GM12878 (cell line): ENCODE results near the gene MAP7D2. TPM values are rescaled to one million over a fixed set of nuclear protein-coding genes. Genes with fewer than 3 reads are reported as not detected.
"Not testable (repeated sequence)": the region's sequence is repeated elsewhere in the genome, so short reads cannot be mapped to it uniquely, and the experiment has no call there.

Experiments
- ATAC-seq: fragments of 200-7000 bp; cut with Tn5 transposase; 3 replicates; pipeline ENCODE4 v1.9.1; 2020; ENCODE audit warnings: mild to moderate bottlenecking, moderate library complexity
- BruUV-seq: library from RNA; stranded (reverse); fragments of 400-500 nt; replicated peaks from 2 replicates; lab custom pipeline; 2021; lab: Mats Ljungman, UMichigan
- CTCF ChIA-PET: fragments of 300-600 bp; sonication (Branson Sonifier 250); formaldehyde crosslinking; extraction: SDS; loops from one replicate; lab custom pipeline; 2021; ENCODE audit warnings: inconsistent platforms; lab: Yijun Ruan, JAX
- POLR2A ChIA-PET: fragments of 350-600 bp; formaldehyde crosslinking; extraction: SDS; loops from one replicate; lab custom pipeline; 2021; ENCODE audit warnings: inconsistent platforms; lab: Charles Lee
- RAD21 ChIA-PET: fragments of 300-600 bp; sonication (Branson Sonifier 250); formaldehyde crosslinking; loops from one replicate; lab custom pipeline; 2023; ENCODE audit warnings: antibody characterized with exemption; ENCODE audit not compliant: unreplicated experiment; lab: Charles Lee
- SMC1A ChIA-PET: fragments of 300-600 bp; sonication (Branson Sonifier 250); formaldehyde crosslinking; loops from one replicate; lab custom pipeline; 2023; ENCODE audit not compliant: unreplicated experiment, uncharacterized antibody; lab: Charles Lee
- DNase-seq: peaks from one replicate; pipeline ENCODE4 v3.0.0-alpha.2; 2011; ENCODE audit warnings: low read depth, low spot score
- FAIRE-seq: peaks from 3 replicates; lab custom pipeline; 2011; peaks lifted over from hg19 to GRCh38; lab: Jason Lieb, UNC
- H2AFZ ChIP-seq: 2 replicates; pipeline ENCODE4 v1.6.0; 2011; ENCODE audit warnings: low read depth, low read length, control low read depth; ENCODE audit not compliant: control insufficient read depth
- H3K27ac ChIP-seq: 2 replicates; pipeline ENCODE4 v1.5.1; 2011; ENCODE audit warnings: control low read depth; ENCODE audit not compliant: control insufficient read depth, insufficient read depth
- H3K27me3 ChIP-seq, 2 experiments: replicated peaks in 1 of 2; 2 replicates each; pipeline versions ENCODE4 v1.6.0 to v1.6.1; 2011; ENCODE audit warnings: low read length in 1 of 2; ENCODE audit not compliant: control insufficient read depth in 2 of 2, insufficient read depth in 2 of 2
- H3K36me3 ChIP-seq, 2 experiments: 2 replicates each; pipeline ENCODE4 v1.5.1; 2011; ENCODE audit warnings: low read length in 1 of 2; ENCODE audit not compliant: control insufficient read depth in 2 of 2, insufficient read depth in 2 of 2
- H3K4me1 ChIP-seq: 2 replicates; pipeline ENCODE4 v1.6.1; 2011; ENCODE audit warnings: mild to moderate bottlenecking, low read length, moderate library complexity, mixed read lengths; ENCODE audit not compliant: control insufficient read depth, insufficient read depth
- H3K4me2 ChIP-seq: 2 replicates; pipeline ENCODE4 v1.6.0; 2011; ENCODE audit warnings: control low read depth; ENCODE audit not compliant: control insufficient read depth, insufficient read depth
- H3K4me3 ChIP-seq: fragments of 200-600 bp; sonication (generic); 2 replicates; pipeline ENCODE4 v1.5.1; 2016
- H3K79me2 ChIP-seq: 2 replicates; pipeline ENCODE4 v1.6.0; 2011; ENCODE audit warnings: low read length; ENCODE audit not compliant: control insufficient read depth, insufficient read depth
- H3K9ac ChIP-seq: 2 replicates; pipeline ENCODE4 v1.8.0; 2011; ENCODE audit warnings: low read length, control low read depth, mixed read lengths; ENCODE audit not compliant: control insufficient read depth, insufficient read depth
- H3K9me3 ChIP-seq: replicated peaks from 3 replicates; pipeline ENCODE4 v1.5.1; 2011; ENCODE audit warnings: mild to moderate bottlenecking, low read length; ENCODE audit not compliant: control insufficient read depth, insufficient read depth
- H4K20me1 ChIP-seq: 2 replicates; pipeline ENCODE4 v1.6.0; 2011; ENCODE audit not compliant: control insufficient read depth, insufficient read depth
- WGBS: methylation state at CpG from one replicate; pipeline ENCODE4 v1.1.6; 2016; ENCODE audit warnings: low lambda C conversion rate; ENCODE audit not compliant: insufficient replicate concordance, insufficient coverage; ENCODE audit errors: missing lambda C conversion rate; 5-methylcytosine and 5-hydroxymethylcytosine counted together
- in situ Hi-C: fragments of 300-500 bp; cut with MboI; formaldehyde crosslinking; loops from 9 replicates; pipeline ENCODE4 v1.14.3; 2018; ENCODE audit warnings: mixed read lengths
- intact Hi-C: fragments of 100-400 bp; cut with micrococcal nuclease; formaldehyde crosslinking; loops from one replicate; pipeline ENCODE4 v1.14.2; 2022; ENCODE audit not compliant: unreplicated experiment
- polyA plus RNA-seq, 11 experiments: library from polyadenylated mRNA; depleted of rRNA in 4 of 11; unstranded in 6 of 11; stranded (reverse) in 5 of 11; fragments of >200 nt; fragmentation: Nextera tagmentation in 4 of 11; fragmentation: Illumina TruSeq in 1 of 11; extraction: Ambion mirVana in 4 of 11; extraction: Trizol in 1 of 11; gene quantifications; 1 replicate in 1 of 11; 2 replicates in 10 of 11; pipeline versions ENCODE4 v1.2.1 to v1.2.3, GENCODE V29; 2011 to 2016; ENCODE audit warnings: inconsistent platforms in 2 of 11, missing spikeins in 2 of 11, low read depth in 1 of 11
- total RNA-seq, 4 experiments: library from RNA; depleted of rRNA in 3 of 4; stranded (reverse); fragments of >200 nt in 3 of 4; fragmentation: Illumina TruSeq in 1 of 4; extraction: Trizol in 1 of 4; gene quantifications; 2 replicates each; pipeline versions ENCODE4 v1.2.1 to v1.2.3, GENCODE V29; 2013 to 2021
- TF ChIP-seq, protein P1 (sequence below), 3 experiments: IDR thresholded peaks in 2 of 3; conservative IDR thresholded peaks in 1 of 3; 2 replicates each; pipeline ENCODE4 v1.5.1; 2011; ENCODE audit warnings: low read depth in 3 of 3, low read length in 3 of 3, mild to moderate bottlenecking in 3 of 3, control low read depth in 2 of 3, moderate library complexity in 2 of 3, inconsistent platforms in 1 of 3, mixed read lengths in 1 of 3; ENCODE audit not compliant: control insufficient read depth in 2 of 3, insufficient read depth in 1 of 3; ENCODE audit errors: extremely low read depth in 1 of 3

The MAP7D2 gene
- total and polyA plus RNA-seq, 10 of the 15 experiments (the other 5 are each of a cell fraction or from before 2014, with no cell fraction given) = 0.06 to 18.4 (median 0.22) TPM

DNA sequence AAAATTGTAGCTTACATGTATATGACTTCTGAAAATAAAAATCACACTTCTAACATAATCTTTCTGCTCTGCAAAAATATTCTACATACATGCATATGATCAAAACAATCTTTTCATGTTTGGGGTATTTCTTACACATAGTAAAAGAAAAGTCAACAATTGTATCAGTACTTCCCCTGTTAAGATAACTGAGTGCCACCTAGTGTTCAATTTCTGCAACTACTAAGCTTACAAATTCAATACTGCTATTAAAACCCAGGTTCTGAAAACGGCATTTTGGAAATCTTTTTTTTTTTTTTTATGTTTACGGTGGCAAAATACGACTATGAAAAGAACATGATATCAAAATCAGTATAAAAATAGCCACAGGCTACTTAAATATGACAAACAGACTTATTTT lies 10.7 kb upstream of the MAP7D2 start:
- H3K79me2 ChIP-seq, in situ Hi-C loops, H3K27me3 ChIP-seq, DNase-seq, H3K9ac ChIP-seq, H4K20me1 ChIP-seq, H3K27ac ChIP-seq, SMC1A ChIA-PET, H3K9me3 ChIP-seq, POLR2A ChIA-PET, H3K4me2 ChIP-seq, H3K4me1 ChIP-seq, H2AFZ ChIP-seq, H3K4me3 ChIP-seq, intact Hi-C loops: not testable (repeated sequence)
- CTCF ChIA-PET = interaction anchor here (2.6 kb wide), 1 partner anchor 223 kb away, joined by 10 read pairs; no protein-coding TSS in a partner anchor
- peaks cover 2 to 16% of the 10 kb centered on the region in 2 experiments for H3K36me3 ChIP-seq
- FAIRE-seq = peak; percentile 79
- 0% methylated on average over 3 of the region's 3 CpGs for WGBS
- RAD21 ChIA-PET = interaction anchor here (0.9 to 1.4 kb wide), 2 partner anchors 9 to 222 kb away, joined by 4 read pairs; no protein-coding TSS in a partner anchor
- BruUV-seq = TSS peak; percentile 16
- TF ChIP-seq, protein P1, sequence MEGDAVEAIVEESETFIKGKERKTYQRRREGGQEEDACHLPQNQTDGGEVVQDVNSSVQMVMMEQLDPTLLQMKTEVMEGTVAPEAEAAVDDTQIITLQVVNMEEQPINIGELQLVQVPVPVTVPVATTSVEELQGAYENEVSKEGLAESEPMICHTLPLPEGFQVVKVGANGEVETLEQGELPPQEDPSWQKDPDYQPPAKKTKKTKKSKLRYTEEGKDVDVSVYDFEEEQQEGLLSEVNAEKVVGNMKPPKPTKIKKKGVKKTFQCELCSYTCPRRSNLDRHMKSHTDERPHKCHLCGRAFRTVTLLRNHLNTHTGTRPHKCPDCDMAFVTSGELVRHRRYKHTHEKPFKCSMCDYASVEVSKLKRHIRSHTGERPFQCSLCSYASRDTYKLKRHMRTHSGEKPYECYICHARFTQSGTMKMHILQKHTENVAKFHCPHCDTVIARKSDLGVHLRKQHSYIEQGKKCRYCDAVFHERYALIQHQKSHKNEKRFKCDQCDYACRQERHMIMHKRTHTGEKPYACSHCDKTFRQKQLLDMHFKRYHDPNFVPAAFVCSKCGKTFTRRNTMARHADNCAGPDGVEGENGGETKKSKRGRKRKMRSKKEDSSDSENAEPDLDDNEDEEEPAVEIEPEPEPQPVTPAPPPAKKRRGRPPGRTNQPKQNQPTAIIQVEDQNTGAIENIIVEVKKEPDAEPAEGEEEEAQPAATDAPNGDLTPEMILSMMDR (IDR thresholded peaks at IDR 0.05 in 2 of 3, conservative IDR thresholded peaks at IDR 0.05 in 1 of 3; ENCODE audit: control insufficient read depth in 2 of 3, extremely low read depth in 1 of 3, insufficient read depth in 1 of 3, low read depth in 3 of 3, low read length in 3 of 3) = peak in 1 of 3 experiments; percentile 13; a peak in 1 of 6 replicates
- ATAC-seq = peak; percentile 81

DNA sequence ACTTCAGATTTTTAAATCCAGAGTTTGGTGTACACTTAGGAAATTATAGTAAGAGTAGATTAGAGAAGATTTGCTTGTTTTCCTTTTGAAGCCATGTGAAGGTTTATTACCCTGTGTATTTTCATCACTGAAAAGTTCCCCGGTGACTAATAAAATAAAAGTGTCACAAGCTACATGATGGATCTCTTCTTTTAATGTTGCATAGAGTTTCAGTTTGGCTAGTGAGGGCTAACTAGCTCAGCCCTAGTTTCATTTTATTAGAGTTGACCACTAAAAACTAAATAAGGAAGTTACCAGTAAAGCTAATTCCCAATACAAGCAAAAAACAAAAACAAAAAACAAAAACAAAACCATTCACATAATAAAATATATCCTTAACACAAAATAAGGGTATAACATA lies 10.1 kb upstream of the MAP7D2 start:
- POLR2A ChIA-PET, BruUV-seq, in situ Hi-C loops, H3K4me2 ChIP-seq, H3K4me3 ChIP-seq, H2AFZ ChIP-seq, RAD21 ChIA-PET, H4K20me1 ChIP-seq, H3K27ac ChIP-seq, FAIRE-seq, H3K27me3 ChIP-seq, H3K4me1 ChIP-seq, CTCF ChIA-PET, H3K79me2 ChIP-seq, intact Hi-C loops, H3K9me3 ChIP-seq, H3K9ac ChIP-seq, DNase-seq: not testable (repeated sequence)
- SMC1A ChIA-PET = interaction anchor here (1.4 kb wide), 1 partner anchor 13 kb away, joined by 3 read pairs; no protein-coding TSS in a partner anchor
- ATAC-seq = peak; percentile 91
- H3K36me3 ChIP-seq = peaks cover 2 to 15% of the 10 kb centered on the region in 2 experiments
- WGBS = 0% methylated on average over 1 of the region's 1 CpG
